Cortex of kidney (tissue), 1 donor: Measurements from ENCODE around the gene SLC12A8.

Experiments
- DNase-seq: peaks from one replicate; lab custom pipeline; 2025; lab: John Stamatoyannopoulos, UW

SLC12A8 gene

DNA sequence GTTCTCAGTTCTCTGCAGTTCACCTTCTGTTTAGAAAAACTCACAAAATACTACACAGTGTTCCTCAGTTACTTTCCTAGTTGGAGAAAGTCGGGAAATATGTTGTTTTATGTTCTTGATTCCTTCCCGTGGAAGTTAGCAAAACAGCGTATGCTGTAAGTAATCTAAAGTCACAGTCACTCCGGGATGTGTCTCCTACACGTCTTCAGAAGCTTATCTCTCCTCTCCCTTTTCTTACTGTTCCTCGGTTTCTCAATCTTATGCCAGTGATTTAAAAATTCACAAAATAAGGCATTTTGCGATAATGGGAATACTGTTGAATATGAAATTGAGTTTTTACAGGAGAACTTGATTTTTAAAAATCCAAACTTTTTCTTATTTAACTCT, 158.5 kb downstream of the SLC12A8 start:
- no peak for DNase-seq

DNA sequence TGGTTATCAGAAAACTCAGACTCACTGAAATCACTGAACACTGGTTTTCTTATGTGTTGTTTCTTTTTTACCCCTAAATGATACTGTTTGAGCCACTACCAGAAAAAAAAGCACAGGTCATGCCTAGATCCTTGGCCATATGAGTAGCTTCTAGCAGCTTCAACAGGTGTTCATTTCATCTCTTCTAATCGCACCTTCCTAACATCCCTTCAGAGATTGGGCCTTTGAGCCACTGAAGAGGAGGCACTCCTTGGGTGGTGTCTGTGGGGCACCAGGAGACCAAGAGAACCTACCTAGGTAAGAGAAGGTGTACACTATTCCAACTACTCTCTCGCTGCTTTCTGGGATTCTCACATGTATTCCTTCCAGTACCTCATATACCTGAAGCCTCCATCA, 159.2 kb downstream of the SLC12A8 start:
- no peak for DNase-seq

DNA sequence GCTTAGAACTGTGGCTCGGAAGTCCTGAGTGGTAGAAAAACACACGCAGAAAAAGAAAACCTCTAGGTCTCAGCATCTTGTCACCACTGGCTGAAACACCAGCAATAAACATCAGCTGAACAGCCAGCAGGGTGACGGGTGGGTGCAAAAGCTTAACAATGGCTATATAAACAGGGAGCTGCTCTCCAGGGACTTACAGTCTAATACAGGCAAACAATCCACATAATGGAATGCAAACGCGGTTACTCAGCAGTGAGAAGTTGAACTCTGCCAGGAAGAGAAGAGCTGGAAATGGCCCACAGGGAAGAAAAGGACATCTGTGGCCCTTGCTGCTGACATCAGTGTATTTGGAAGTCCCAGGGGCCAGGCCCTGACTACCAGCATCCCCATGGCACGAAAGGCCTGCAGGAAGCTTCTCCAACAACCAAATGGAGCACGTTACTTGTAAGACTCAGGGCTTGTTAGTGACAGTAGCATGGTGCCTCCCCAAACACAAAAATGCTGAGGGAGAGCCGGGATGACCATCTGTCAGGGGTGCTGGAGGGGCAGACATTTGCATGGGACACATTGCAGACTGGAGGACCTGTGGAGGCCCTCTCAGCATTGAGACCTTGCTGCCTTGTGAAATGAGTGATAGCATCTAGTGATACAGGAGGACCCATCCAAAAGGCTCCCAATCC, 159.8 kb downstream of the SLC12A8 start:
- DNase-seq, result no peak

DNA sequence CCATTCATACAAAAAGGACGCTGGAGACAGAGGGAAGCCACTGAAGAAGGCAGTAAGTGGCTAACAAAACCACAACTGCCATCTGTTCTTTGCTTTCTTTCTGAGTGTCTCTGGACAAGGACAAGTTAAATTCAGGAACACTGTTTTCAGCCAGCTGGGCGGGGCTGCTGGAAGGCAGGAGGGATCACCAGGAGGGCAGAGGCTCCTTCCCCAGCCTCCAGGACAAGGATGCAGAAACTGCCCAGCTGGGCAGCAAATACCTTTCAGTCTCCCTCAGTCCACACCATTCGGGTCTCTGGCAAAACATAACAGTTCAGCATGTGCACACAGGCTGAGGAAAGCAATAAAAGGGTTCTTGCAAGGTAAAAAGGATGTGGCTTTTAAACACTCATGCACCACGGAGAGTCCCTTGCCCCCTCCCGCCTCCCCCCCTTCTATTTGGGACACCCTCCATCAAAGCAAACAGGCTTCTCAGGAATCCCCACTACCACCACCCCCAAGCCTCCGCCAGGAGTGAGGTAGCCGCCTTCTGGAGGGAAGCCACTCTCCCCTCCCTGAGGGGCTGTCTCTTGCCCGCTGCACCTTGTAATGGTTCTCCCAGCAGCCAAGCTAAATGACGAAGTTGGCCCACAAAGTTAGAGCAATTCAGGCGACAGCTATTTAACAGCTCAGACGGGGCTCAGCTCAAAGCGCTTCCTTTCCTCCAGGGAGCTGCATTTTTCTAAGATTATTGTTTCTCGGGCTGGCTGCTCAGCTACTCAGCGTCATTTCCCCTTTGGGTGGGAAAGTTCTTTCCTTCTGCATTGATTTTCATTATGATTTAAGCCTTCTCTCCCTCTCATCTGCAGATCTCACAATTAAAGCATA, 160.6 kb downstream of the SLC12A8 start:
- DNase-seq, result no peak

DNA sequence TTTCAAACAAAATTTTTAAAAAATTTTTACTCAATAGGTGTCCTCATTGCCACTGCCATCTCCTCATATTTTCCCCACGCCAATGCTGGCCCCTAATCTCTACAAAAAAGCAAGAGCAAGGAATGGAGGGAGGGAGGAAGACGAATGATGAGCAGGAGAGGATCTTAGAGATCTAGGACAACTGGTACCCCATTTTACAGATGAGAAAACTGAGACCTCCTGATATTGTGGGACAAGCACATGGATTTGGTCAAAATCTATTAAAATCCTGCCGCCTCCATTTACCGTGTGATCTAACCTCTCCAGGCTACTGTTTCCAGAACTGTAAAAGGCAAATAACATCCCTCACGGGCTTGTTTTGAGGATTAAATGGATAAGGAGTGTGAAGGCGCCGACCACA, 161.3 kb downstream of the SLC12A8 start:
- DNase-seq, result no peak

DNA sequence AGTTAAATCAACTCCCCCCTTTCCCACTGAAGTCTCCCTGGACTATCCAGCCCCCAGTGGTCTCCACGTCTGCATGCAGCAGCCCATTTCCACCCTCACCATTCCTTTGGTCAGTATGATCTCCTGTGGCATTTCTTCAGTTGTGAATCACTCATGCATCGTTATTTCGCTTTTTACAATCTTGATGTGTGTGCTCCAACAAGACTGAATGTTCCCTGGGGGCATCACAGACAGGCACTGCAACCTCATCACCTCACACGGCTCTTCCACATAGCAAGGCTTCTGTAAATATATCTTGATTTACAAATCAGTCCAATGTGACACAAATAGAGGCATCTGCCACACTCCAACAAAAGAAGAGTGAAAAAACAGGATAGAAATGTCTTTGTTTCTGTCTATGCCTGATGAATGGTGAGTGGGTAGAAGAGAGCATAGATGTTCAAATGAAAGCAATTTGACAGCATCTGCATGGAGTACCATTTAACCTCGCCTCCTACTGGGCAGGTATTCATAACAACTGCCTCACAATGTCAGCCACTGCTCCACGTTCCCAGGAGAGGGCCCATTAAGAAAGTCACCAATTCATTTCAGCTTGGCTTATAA, 162.0 kb downstream of the SLC12A8 start:
- no peak for DNase-seq

DNA sequence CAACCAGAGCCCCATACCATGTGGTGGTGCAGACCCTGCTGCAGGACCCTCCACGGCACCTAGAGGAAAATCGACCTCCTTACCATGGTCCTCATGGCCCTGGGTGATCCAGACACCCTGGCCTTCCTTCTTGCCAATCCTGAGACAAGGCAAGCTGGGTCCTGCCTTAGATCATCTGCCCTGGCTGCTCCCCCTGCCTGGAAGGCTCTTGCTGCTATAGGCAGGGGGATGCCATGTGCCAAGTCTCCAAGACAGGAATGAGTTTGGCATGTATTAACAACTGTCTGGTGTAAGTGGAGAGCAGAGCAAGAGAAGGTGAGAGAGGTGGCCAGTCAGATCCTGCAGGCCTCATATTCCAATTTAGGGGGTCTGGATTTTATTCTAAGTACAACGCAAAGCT, 164.3 kb downstream of the SLC12A8 start:
- no peak for DNase-seq

DNA sequence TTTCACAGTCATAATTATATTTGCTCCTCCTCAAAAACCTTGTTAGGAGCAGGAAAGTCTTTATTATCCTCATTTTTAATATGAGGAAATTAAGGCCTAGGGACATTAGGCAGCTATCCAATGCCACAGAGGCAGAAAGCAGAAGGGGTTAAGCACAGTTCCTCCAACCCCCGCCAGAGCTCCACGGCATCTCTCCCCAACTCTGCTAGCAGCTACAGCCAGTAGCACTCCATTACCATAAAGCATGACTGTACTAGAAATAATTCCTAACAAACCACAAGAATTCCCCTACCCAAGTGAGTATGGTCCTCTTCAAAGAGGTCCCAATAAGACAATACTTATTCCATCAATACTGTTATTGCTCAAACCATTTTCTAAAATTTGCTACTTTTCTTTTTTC, 166.6 kb downstream of the SLC12A8 start:
- DNase-seq, result no peak

DNA sequence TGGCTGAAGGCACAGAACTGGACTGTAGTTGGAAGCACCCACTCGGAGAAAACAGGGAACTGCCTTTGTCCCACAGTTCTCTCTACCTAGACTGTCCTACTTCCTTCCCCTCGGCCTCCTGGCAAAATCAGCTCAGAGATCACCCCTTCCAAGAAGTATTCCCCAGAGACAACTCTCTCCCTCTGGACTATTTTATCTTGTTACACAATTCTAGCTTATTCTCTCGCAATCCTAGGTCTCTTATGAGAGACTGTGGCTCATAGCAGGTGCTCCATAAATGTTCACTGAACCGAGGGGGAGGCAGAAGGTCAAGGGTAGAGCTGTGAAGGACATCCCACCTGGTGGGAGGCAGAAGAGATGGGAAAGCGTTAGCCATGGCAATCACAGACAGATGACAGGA, 167.4 kb downstream of the SLC12A8 start:
- DNase-seq, result no peak

DNA sequence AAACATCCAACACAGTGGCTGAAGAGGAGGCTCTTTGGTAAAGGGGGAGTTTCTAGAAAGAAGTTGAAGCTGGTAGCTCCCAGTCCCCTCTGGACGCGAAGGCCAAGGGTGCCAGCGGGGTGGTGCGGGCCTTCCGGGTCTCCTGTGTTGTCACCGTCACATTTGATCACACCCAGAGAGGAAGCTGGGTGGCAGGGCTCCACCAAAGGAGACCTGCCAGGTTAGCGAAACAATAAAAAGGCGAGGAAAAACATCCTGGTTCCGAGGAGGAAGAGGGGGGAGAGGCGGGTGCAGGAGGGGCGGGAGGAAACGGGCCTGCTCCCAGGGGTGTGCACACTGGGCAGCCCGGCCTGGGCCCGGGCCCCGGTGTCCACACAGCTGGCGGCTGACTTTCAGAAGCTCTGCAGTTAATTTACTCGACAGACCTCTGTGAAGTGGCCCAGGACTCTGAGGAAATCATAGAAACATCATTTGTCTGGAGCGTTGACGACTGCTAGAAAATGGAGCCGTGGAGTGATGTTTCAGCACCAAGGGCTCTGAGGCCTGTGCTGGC, 168.9 kb downstream of the SLC12A8 start:
- no peak for DNase-seq

DNA sequence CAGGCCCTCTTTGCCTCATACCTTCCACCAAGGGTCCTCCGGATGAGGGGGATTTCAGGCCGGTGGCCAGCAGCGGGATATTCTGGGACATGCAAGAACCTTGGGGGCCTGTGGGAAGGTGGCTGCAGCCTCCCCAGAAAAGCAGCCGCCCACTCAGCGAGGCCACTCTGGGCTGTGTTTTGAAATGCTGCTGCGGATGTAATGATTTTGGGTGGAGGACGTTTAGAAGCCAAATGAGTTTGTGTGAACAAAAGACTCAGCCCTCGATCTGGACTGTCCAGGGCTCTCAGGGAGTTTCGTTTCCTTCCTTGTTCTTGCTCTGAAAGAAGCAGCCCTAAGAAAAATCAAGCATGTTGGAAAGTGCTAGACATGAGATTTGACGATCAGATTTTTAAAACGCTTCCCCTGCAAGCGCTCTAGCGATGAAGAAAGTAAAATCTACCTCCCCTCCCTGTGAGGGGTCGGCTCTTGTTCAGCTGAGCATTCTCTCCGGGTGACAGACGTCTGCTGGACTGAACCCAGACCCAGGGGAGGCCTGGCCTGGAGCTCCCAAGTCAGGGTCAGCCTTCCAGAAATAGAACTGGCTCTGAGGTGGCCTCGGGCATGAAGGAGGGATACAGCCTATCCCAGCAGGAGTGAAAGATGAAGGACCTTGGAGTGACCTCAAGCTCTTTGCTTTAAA, 169.7 kb downstream of the SLC12A8 start:
- DNase-seq, result no peak

DNA sequence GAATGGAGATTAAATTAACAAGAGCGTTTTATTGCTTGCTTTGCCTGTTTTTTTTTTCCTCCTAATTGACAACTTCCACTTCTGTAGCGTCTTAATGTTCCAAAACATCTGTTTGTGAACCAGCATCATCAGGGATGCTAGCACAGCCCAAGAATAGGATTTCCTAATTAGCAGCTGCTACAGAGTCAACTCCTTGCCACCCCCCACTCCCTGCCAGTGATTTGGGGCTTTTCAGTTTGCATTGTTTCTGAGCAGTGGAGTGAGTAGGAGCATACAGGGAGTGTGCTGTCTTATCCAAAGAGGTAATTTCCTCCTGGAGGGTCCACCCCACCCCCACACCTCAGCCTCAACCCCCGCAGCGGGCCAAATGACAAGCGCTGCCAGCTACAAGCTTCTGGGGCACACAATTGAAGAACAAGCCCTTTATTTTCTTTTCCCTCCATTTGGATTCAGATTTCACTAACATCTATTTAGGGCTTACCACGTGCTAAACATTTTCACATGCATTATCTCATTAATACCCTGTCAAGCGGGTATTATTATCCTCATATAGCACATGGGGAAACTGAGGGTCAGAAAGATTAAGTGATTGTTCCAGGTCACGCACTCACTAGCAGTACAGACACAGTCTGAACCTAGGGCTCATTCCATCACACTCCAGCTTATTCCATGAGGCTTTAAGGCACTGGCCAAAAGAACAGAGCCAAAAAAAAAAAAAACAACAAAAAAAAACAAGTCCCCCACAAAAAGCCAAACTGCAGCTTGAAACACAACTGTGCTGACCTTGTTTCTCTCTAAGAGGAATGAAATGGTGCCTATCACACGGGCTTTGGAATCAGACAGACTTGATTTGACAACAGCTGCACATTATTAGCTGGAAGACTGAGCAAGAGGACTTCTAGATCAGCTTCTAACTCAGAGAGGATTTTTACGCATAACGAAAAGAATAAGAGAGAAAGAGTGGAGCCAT, 173.1 kb downstream of the SLC12A8 start:
- DNase-seq, result no peak

DNA sequence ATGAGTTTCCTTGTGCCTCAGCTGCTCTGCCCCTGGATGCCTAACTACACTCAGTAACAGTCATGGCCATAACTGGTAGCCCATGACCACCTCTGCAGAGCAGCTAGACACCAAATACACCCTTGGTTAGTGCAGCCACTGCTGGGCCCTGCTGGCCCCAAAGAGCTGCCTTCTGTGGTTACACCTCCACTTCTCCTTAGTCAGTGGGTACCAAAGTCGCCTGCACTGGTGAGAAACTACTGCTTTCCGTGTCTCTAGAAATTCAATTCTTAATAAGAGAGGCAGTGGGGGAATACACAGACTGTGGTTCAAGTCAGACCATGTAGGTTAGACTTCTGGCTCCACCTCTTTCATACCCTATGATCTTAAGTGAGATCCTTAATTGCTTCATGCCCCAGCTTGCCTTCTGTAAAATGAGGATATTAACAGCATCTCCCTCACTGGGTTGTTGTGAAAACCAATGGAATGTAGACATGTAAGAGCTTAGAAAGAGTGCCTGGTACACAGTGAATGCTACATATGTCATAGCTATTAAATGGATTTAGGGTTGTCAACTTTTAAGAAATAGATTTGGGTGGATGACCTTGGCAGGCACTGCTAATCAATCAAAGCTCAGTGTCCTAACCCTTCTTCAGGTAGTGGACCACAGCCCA, 174.9 kb downstream of the SLC12A8 start:
- no peak for DNase-seq

DNA sequence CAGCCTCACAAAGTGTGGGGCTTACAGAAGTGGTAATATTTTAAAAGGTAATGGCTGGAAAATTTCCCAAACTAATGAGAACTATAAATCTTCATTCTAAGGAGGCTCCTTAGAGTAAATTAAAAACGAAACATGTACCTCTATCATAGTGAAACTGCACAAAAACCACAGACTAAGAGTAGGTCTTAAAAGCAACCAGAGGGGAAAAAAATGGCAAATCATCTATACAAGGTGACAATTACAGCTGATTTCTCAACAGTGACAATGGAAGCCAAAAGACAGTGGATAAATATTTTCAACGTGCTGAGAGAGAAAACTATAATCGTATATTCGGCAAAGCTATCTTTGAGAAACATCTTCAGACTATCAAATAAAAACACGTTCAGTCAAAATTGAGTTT, 177.3 kb downstream of the SLC12A8 start:
- DNase-seq, result no peak

DNA sequence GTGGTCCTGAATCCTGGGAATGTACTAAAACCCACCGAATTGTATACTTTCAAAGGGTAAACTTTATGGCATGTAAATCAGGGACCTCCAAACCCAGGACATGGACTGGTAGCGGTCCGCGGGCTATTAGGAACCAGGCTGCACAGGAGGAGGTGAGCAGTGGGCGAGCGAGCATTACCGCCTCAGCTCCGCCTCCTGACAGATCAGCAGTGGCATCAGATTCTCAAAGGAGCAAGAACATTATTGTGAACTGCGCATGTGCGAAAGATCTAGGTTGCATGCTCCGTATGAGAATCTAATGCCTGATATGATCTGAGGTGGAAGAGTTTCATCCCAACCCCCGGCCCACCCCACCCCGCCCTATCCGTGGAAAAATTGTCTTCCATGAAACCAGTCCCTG, 178.9 kb downstream of the SLC12A8 start:
- DNase-seq, result no peak

DNA sequence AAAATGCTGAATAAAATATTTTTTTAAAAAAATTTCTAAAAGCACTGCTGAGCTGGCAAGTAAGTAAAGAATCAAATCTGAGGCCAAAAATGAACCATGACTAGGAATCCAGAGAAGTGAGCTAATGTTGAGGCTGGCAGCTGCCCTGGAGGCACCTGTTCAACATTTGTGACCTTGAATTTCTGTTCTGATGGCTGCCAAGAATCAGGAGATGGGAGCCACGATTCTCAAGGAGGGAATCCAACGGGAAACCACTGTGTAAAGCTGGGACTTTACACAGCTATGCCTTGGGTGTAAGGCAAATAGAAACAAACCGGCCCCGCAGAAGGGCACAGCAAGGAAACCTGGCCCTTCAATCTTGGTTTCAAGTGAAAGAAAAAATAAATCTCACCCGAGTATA, 179.4 kb downstream of the SLC12A8 start:
- no peak for DNase-seq

DNA sequence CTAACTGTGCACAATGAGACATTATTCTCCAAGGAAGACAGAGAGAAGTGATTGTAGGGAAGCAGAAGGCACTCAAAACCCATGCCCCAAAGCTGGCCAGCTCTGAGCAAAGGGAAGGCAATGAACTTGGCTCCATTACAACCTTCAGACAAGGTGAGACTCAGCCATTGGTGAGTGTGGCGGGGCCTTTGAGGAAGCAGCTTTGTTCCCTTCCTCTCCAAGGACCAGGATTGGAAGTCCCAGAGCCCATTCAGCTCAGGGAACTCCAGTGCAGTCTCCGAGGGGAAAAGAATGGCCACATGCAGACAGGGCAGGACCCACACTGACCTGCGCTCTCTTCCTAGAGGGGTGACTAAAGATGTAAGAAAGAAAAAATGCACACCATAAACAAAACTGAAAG, 179.9 kb downstream of the SLC12A8 start:
- DNase-seq, result no peak
